ENCODE measurements around the gene NPC1.

Gene NPC1

GRCh38 chr18:23503038-23503962 lies 83.0 kb downstream of the NPC1 start, which contains the start of gene RMC1:
TSS of gene RMC1 (plus strand) at chr18:23503511. CDS start at chr18:23503619, 108 bp downstream.
- peak; percentile 94 for DNase-seq (ENCODE audit: low read depth)
- H3K4me3 ChIP-seq (replicated peaks; ENCODE audit: low read depth, low read length), result peak within 1 kb of the TSS; percentile 83
- TF ChIP-seq, protein P1, sequence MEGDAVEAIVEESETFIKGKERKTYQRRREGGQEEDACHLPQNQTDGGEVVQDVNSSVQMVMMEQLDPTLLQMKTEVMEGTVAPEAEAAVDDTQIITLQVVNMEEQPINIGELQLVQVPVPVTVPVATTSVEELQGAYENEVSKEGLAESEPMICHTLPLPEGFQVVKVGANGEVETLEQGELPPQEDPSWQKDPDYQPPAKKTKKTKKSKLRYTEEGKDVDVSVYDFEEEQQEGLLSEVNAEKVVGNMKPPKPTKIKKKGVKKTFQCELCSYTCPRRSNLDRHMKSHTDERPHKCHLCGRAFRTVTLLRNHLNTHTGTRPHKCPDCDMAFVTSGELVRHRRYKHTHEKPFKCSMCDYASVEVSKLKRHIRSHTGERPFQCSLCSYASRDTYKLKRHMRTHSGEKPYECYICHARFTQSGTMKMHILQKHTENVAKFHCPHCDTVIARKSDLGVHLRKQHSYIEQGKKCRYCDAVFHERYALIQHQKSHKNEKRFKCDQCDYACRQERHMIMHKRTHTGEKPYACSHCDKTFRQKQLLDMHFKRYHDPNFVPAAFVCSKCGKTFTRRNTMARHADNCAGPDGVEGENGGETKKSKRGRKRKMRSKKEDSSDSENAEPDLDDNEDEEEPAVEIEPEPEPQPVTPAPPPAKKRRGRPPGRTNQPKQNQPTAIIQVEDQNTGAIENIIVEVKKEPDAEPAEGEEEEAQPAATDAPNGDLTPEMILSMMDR (IDR thresholded peaks at IDR 0.05; ENCODE audit: low read length, missing control alignments), result no peak

DNA sequence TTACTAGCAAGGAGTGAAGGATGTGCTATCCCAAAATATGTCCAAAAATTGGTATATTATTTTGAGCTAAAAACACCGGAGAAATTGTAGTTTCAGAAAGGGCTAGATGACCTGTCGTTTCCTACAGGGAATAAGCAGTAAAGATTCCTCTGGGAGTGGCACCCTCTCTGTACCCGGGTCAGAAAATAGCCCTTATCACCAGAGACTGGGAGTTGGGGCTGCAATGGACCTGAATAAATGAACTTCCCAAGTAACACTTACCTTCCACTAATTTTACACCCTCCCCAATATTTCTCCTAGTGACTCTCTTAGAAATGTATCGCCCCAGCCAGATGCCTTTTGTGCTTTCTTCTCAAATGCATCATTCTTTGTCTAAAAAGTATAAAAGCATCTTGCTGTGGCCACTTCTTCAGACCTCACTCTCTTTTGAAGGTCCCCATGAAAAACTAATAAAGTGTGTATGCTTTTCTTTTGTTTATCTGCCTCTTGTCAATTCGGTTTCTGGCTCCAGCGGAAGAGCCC lies 83.7 kb downstream of the NPC1 start:
- no peak for DNase-seq (ENCODE audit: low read depth)
- TF ChIP-seq, protein P1 (IDR thresholded peaks at IDR 0.05; ENCODE audit: low read length, missing control alignments), result no peak
- peak overlapping the region; percentile 73 for H3K4me3 ChIP-seq (replicated peaks; ENCODE audit: low read depth, low read length)

- DNase-seq (ENCODE audit: low read depth), result no peak
- H3K4me3 ChIP-seq (replicated peaks; ENCODE audit: low read depth, low read length), result no peak overlapping the region
- TF ChIP-seq, protein P1 (IDR thresholded peaks at IDR 0.05; ENCODE audit: low read length, missing control alignments), result no peak
Observed at GRCh38 chr18:23501626-23502025, 84.7 kb downstream of the NPC1 start.

- DNase-seq (ENCODE audit: low read depth), result peak; percentile 30
- no peak overlapping the region for H3K4me3 ChIP-seq (replicated peaks; ENCODE audit: low read depth, low read length)
- TF ChIP-seq, protein P1 (IDR thresholded peaks at IDR 0.05; ENCODE audit: low read length, missing control alignments), result no peak
Observed at GRCh38 chr18:23499291-23499781, 87.0 kb downstream of the NPC1 start.

DNA sequence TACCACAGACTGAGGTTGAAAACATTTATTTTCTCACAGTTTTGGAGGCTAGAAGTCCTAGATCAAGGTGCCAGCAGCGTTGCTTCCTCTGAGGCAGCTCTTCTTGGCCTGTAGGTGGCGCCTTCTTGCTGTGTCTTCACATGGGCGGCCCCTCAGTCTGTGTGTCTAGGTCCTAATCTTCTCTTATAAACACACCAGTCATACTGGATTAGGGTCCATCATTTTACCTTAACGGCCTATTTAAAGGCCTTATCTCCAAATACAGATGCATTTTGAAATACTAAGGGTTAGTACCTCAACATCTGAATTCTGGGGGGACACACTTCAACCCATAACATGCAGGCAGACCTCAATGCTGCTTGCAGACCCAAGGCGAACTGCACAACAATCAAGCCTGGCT lies 87.4 kb downstream of the NPC1 start:
- TF ChIP-seq, protein P1 (IDR thresholded peaks at IDR 0.05; ENCODE audit: low read length, missing control alignments), result peak; percentile 96
- DNase-seq (ENCODE audit: low read depth), result peak; percentile 82
- H3K4me3 ChIP-seq (replicated peaks; ENCODE audit: low read depth, low read length), result no peak overlapping the region

- H3K4me3 ChIP-seq (replicated peaks; ENCODE audit: low read depth, low read length), result no peak overlapping the region
- TF ChIP-seq, protein P1 (IDR thresholded peaks at IDR 0.05; ENCODE audit: low read length, missing control alignments), result no peak
- no peak for DNase-seq (ENCODE audit: low read depth)
Observed at GRCh38 chr18:23498117-23498516, 88.2 kb downstream of the NPC1 start.
